GM18951 (cell line): ENCODE measurements around the gene AKR1C2.
"Not testable (repeated sequence)": the region's sequence is repeated elsewhere in the genome, so short reads cannot be mapped to it uniquely, and the experiment has no call there.

Experiments
- POLR2A ChIP-seq: IDR thresholded peaks from 4 replicates; pipeline ENCODE4 v1.6.1; 2011; ENCODE audit warnings: mild to moderate bottlenecking; ENCODE audit not compliant: insufficient read length, insufficient read depth; ENCODE audit errors: extremely low read depth
- in situ Hi-C: fragments of 300-500 bp; cut with MboI; formaldehyde crosslinking; loops from one replicate; pipeline ENCODE4 v1.12.0; 2022; ENCODE audit warnings: low sequenced_read_pairs, mixed read lengths, inconsistent platforms; ENCODE audit not compliant: unreplicated experiment

Gene AKR1C2

DNA sequence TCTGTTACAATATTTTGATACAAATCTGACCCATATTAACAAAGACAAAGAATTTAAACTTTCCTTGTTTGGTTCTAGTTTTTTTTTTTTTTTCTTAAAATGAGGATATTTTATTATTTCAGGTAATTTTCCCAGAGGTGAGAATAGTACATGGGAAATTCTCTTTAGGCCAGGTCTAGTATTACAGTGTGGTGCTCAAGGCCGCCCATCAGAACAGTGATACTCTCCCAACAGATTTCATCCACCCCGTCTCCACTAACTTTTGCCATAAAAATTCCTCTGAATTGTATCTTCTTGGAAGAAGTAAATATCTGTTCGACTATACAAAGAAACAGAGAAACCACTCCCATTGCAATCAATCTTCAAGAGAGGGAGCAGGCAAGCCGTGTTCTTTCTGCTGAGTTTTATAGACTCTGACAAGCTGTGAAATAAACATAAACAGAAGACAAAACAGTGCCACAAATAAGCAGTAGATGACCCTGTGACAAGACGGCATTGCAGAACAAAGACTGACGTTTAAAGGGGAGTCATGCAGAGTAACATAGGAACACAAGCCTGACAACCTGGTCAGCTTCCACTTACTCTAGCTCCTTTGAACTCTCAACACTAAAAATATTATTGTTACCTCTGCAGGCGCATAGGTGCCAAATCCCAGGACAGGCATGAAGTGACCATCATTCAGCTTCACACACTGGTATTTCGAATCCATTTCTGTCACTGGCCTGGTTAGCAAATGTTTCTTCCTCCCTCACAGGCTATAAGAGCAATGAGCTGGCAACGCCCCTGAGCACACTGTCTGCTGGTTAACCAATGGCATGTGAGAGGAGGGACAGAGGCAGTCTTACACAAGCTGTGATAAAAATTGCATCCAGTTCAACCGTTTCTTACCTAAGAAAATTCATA, at the start of gene AKR1C2:
AKR1C2 (minus strand) TSS at position 731 of the 903 bp plus-strand sequence; CDS start at position 709, 22 bp downstream.
- in situ Hi-C loops: not testable (repeated sequence)

DNA sequence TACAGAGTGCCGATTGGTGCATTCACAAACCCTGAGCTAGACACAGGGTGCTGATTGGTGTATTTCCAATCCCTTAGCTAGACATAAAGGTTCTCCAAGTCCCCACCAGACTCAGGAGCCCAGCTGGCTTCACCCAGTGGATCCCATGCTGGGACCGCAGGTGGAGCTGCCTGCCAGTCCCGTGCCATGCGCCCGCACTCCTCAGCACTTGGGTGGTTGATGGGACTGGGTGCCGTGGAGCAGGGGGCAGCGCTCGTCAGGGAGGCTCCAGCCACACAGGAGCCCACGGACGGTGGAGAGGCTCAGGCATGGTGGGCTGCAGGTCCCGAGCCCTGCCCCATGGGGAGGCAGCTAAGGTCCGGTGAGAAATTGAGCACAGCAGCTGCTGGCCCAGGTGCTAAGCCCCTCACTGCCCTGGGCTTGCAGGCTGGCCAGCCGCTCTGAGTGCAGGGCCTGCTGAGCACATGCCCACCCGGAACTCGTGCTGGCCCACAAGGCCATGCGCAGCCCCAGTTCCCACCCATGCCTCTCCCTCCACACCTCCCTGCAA, 49.4 kb upstream of the AKR1C2 start:
- in situ Hi-C loops: not testable (repeated sequence)

DNA sequence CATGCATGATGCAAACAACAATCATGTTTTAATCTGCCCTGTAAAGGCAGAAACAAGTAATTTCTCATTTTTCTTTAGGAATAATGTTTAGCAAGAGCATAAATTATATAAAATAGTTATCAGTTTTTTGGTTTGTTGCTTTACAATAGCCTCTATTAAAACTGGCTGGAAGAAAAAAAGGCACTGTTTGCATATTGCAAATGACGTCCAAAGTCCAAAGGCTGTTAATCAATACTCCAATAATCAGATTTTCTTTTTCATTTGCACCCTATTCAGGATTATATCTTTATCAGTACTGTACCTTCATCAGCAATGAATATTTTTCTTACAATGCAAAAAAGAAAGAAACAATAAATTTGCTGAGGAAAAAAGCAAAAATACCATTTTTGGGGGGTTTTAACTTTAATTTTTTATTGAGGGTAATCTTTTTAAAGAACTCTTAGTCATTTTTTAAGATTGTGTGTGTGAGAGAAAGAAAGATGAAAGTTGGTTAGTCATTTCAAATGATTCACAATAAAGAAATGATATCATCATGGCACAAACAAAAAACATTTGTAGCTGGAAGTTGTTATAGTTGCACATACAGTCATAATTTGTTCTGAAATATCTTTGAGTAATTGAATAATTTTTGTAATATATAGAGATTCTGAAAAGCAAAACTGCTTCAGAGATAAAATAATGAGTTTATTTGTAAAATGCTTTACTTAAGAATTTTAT, 44.4 kb upstream of the AKR1C2 start:
- no peak for TF ChIP-seq POLR2A
- in situ Hi-C loops: no loop called here

DNA sequence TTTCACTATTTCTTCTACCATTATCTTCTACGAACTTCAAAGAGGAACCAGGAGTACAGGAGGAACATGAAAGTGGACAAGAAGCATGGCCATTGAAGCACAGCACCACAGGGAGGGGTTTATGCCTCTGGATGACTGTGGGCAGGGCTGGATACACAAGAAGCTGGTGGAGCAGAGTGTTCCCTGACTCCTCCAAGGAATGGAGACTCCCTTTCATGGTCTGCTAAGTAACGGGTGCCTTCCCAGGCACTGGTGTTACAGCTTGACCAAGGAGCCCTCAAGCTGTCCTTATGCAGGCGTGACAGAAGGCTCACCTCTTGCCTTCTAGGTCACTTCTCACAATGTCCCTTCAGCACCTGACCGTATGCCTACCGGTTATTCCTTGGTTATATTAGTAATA, 43.4 kb upstream of the AKR1C2 start:
- in situ Hi-C loops: not testable (repeated sequence)

DNA sequence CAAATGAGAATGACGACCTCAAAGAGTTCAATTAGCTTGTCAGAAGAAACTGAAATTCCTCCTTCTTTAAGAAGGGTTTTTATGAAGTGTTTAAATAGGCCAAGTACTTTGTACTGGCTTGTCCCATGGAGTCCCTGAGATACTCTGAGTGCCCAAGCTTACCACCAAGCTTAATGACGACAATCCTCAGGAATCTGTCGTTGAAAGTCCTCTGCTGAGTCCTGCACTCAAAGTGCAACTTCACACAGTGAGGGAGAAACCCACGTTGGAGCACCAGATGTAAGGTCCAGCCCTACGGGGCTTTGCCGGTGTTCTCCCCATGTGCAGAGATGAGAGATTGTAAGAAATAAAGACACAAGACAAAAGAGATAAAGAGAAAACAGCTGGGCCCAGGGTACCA, 42.8 kb upstream of the AKR1C2 start:
- in situ Hi-C loops: no loop called here
- no peak for TF ChIP-seq POLR2A

DNA sequence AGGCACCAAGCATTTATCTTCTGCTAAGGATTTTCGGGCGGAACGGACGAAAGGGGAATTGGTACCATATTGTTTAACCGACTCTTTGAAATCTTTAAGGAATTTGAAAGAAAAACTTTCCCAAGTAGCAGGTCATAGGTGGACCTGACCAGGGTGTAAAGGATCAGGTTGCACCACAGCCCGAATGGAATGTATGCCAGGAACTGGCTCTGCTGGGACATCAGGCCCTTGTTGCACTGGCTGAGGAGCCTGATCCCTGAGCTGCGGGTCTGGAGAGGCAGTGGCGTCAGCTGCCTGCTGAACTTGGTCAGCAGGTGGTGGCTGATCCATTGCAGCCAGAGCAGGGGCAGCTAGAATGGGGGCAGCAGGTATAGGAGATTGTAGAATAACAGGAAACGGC, 41.4 kb upstream of the AKR1C2 start:
- in situ Hi-C loops: no loop called here
- no peak for TF ChIP-seq POLR2A

DNA sequence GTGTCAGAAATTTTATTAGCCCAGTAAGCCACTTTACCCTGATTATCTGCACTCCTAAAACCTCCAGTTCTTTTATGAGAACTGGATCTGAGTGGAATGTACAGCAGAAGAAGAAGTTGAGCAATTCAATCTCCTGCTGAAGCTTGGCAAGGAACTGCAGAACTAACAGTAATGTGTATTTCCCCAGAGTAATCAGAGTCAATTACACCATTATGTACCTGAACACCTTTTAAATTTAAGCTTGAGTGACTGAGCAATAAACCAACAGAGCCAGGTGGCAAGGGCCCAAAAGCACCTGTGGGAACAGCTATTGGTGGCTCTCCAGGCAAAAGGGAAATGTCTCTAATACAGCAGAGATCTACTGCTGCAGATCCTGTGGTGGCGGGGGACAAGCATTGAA, 40.1 kb upstream of the AKR1C2 start:
- in situ Hi-C loops: no loop called here
- TF ChIP-seq POLR2A: no peak

DNA sequence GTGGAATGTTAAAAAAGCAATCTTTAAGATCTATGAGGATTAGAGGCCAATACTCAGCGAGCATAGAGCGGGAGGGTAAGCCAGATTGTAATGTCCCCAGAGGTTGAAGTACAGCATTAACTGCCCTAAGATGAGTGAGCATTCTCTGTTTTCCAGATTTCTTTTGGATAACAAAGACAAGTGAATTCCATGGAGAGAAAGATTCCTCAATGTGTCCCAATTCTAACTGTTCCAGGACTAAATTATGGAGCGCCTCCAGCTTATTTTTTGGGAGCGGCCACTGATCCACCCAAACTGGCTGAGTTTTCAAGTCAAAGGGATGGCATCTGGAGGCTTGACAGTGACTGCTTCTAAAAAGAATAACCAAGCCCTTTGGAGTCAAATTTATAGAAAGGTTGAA, 39.3 kb upstream of the AKR1C2 start:
- in situ Hi-C loops: no loop called here
- TF ChIP-seq POLR2A: no peak

DNA sequence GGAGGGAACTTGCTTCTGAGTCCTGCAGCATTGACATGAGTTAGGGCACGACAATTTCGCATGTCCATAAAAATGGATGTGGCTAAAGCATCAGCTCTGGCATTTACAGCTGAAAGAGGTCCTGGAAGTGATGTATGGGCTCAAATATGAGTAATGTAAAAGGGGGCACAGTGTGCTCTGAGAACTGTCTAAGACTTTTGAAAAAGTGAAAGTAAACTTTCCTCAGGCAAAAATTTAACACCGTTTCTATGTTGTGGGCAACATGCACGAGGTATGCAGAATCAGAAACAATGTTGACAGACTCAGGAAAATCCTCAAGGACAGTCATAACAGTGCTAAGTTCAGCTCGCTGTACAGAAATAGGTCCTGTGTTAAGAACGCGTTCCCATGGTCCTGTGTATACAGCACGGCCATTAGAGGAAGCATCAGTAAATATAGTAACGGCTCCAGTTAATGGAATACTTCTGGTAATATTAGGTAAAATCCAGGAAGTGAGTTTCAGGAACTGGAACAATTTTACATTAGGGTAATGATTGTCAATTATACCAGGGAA, 37.9 kb upstream of the AKR1C2 start:
- no peak for TF ChIP-seq POLR2A
- in situ Hi-C loops: no loop called here

DNA sequence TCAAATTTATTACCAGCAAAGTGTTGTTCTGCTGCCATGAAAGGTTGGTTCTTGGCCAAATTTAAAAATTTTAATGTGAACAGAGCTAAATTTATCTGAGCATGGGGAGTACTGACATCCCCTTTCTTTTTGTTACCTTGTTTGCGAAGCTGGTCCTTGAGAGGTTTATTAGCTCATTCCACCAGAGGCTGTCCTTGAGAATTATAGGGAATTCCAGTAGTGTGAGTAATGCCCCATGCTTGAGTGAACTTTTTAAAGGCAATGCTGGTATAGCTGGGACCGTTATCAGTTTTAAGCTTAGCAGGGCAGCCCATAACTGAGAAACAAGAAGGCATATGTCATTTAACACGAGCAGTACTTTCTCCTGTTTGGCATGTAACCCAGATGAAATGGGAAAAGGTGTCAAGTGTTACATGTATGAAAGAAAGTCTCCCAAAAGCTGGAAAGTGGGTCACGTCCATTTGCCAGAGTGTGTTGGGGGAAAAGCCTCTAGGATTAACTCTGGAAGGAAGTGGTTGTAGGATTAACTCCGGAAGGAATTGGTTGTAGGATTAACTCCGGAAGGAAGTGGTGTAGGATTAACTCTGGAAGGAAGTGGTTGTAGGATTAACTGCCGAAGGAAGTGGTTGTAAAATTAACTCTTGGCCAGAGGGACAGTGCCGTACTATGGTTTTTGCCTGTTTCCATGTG, 37.3 kb upstream of the AKR1C2 start:
- TF ChIP-seq POLR2A: no peak
- in situ Hi-C loops: no loop called here

DNA sequence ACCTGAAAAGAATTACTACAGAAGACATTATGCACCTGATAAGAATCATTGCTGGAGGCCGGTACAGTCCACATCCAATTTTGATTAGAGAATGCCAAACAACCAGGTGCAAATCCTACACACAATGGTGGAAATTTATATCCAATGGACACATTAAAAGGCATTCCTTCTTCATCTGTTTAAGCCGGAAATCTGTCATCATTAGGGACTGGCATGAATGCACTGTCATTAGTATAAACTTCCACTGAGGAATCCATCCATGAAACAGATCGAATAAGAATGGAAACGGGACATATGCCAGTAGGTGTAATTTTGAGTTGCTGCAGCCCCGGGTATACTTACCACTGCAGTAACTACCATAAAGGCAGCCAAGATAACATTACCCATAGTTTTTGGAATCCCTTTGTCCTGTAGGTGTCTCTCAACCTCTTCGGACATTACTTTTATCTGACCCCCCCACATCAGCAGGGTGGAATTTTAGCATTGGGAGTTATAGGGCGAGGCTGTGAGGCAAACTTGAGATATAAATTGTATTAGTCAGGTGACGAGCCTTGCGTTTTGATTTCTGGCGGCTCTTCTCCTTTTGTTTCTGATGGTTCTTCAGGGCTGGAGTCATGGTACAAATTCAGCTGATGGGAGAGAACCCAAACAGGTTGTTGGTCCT, 36.5 kb upstream of the AKR1C2 start:
- no peak for TF ChIP-seq POLR2A
- in situ Hi-C loops: no loop called here

DNA sequence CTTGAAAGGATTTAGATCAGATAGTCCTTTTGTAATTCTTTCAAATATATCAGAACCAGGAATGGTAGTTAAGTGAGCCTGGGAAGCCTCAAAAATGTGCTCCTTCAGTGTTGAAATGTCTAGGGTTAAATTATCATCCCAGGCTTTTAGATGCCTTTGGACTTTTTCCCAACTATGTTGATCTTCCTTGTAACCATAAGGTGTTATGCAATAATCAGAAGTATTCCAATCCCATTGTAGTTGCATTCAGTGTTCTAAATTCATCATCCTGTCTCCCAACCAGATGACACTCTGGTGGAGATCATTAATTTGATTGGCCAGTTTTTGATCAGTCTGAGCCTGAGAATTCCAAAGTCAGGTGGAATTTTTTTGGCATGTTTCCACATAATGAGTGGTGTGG, 35.1 kb upstream of the AKR1C2 start:
- in situ Hi-C loops: no loop called here
- no peak for TF ChIP-seq POLR2A

DNA sequence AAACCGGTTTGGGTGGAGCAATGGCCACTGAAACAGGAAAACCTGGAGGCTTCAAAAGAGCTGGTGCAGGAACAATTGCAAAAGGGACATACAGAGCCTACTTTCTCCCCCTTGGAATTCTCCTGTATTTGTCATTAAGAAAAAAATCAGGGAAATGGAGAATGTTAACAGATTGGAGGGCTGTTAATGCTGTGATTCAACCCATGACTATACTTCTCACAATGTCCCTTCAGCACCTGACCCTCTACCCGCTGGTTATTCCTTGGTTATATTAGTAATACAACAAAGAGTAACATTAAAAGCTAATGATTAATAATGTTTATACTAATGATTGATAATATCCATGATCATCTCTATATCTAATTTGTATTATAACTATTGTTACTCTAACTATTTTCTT, 34.4 kb upstream of the AKR1C2 start:
- no peak for TF ChIP-seq POLR2A
- in situ Hi-C loops: no loop called here
